H9 (cell line): ENCODE measurements around the gene GIPC1. TPM values are rescaled to one million over a fixed set of nuclear protein-coding genes. Genes with fewer than 3 reads are reported as not detected.

Experiments
- DNase-seq: peaks from one replicate; pipeline ENCODE4 v3.0.0-alpha.2; 2017
- H2AFZ ChIP-seq: one replicate; pipeline ENCODE4 v1.6.1; 2013; ENCODE audit warnings: mild to moderate bottlenecking, low read length, control low read depth, moderate library complexity
- H2AK5ac ChIP-seq: 2 replicates; pipeline ENCODE4 v1.6.1; 2013; ENCODE audit warnings: low read length, control low read depth, mixed read lengths; ENCODE audit not compliant: insufficient read length
- H2BK120ac ChIP-seq: one replicate; pipeline ENCODE4 v1.6.1; 2013; ENCODE audit warnings: low read depth, mild to moderate bottlenecking, low read length, control low read depth, inconsistent platforms; ENCODE audit not compliant: poor library complexity, severe bottlenecking
- H2BK12ac ChIP-seq: 2 replicates; pipeline ENCODE4 v1.6.1; 2013; ENCODE audit warnings: low read length, control low read depth, mixed read lengths, low read depth; ENCODE audit not compliant: insufficient read length
- H2BK15ac ChIP-seq: 2 replicates; pipeline ENCODE4 v1.6.1; 2013; ENCODE audit warnings: low read depth, low read length, control low read depth
- H2BK20ac ChIP-seq: one replicate; pipeline ENCODE4 v1.6.1; 2013; ENCODE audit warnings: low read depth, mild to moderate bottlenecking, low read length, control low read depth, inconsistent platforms; ENCODE audit not compliant: poor library complexity, severe bottlenecking
- H2BK5ac ChIP-seq: 2 replicates; pipeline ENCODE4 v1.6.1; 2013; ENCODE audit warnings: low read length, control low read depth, mixed read lengths; ENCODE audit not compliant: insufficient read length
- H3K14ac ChIP-seq: 2 replicates; pipeline ENCODE4 v1.6.1; 2013; ENCODE audit warnings: low read length, control low read depth; ENCODE audit not compliant: insufficient read depth
- H3K18ac ChIP-seq: 2 replicates; pipeline ENCODE4 v1.6.1; 2013; ENCODE audit warnings: low read depth, mild to moderate bottlenecking, mixed read lengths, low read length, control low read depth; ENCODE audit not compliant: insufficient read length
- H3K23ac ChIP-seq: 2 replicates; pipeline ENCODE4 v1.6.1; 2013; ENCODE audit warnings: low read length, control low read depth, mixed read lengths, low read depth; ENCODE audit not compliant: insufficient read length
- H3K23me2 ChIP-seq: 2 replicates; pipeline ENCODE4 v1.6.1; 2013; ENCODE audit warnings: low read depth, mild to moderate bottlenecking, mixed read lengths, low read length, control low read depth; ENCODE audit not compliant: insufficient read length, poor library complexity, severe bottlenecking
- H3K27ac ChIP-seq: 2 replicates; pipeline ENCODE4 v1.5.1; 2013; ENCODE audit warnings: low read length, control low read depth, mixed read lengths, low read depth; ENCODE audit not compliant: insufficient read length
- H3K27me3 ChIP-seq: 2 replicates; pipeline ENCODE4 v1.6.1; 2013; ENCODE audit warnings: low read length, control low read depth, inconsistent platforms; ENCODE audit not compliant: insufficient read depth
- H3K4ac ChIP-seq: 2 replicates; pipeline ENCODE4 v1.6.1; 2013; ENCODE audit warnings: low read depth, mild to moderate bottlenecking, control low read depth, inconsistent platforms, low read length, moderate library complexity
- H3K4me1 ChIP-seq: 2 replicates; pipeline ENCODE4 v1.6.1; 2013; ENCODE audit warnings: low read length, control low read depth, inconsistent platforms; ENCODE audit not compliant: insufficient read depth
- H3K4me2 ChIP-seq: 2 replicates; pipeline ENCODE4 v1.6.1; 2013; ENCODE audit warnings: low read length, control low read depth, mixed read lengths; ENCODE audit not compliant: insufficient read length, insufficient read depth
- H3K56ac ChIP-seq: 2 replicates; pipeline ENCODE4 v1.6.1; 2013; ENCODE audit warnings: low read depth, mild to moderate bottlenecking, mixed read lengths, low read length, control low read depth; ENCODE audit not compliant: insufficient read length
- H3K79me1 ChIP-seq: 2 replicates; pipeline ENCODE4 v1.6.1; 2013; ENCODE audit warnings: low read depth, mild to moderate bottlenecking, moderate library complexity, low read length, control low read depth, inconsistent platforms; ENCODE audit not compliant: insufficient read depth, poor library complexity, severe bottlenecking
- H3K79me2 ChIP-seq: 2 replicates; pipeline ENCODE4 v1.6.1; 2013; ENCODE audit warnings: low read length, control low read depth, inconsistent platforms; ENCODE audit not compliant: insufficient read depth
- H3K9ac ChIP-seq: 2 replicates; pipeline ENCODE4 v1.6.1; 2013; ENCODE audit warnings: low read length, control low read depth, mixed read lengths; ENCODE audit not compliant: insufficient read length; ENCODE audit errors: extremely low read depth
- H3K9me3 ChIP-seq: one replicate; pipeline ENCODE4 v1.6.1; 2013; ENCODE audit warnings: low read depth, low read length, inconsistent platforms; ENCODE audit not compliant: control insufficient read depth
- H3T11ph ChIP-seq: one replicate; pipeline ENCODE4 v1.6.1; 2013; ENCODE audit warnings: mild to moderate bottlenecking, low read length, control low read depth, inconsistent platforms
- H4K20me1 ChIP-seq: one replicate; pipeline ENCODE4 v1.6.1; 2013; ENCODE audit not compliant: control insufficient read depth, insufficient read length, insufficient read depth
- H4K5ac ChIP-seq: 2 replicates; pipeline ENCODE4 v1.6.1; 2013; ENCODE audit warnings: low read depth, mild to moderate bottlenecking, mixed read lengths, low read length, control low read depth; ENCODE audit not compliant: insufficient read length
- H4K8ac ChIP-seq: replicated peaks from 2 replicates; pipeline ENCODE4 v1.6.1; 2013; ENCODE audit warnings: low read length, control low read depth, mixed read lengths, low read depth; ENCODE audit not compliant: insufficient read length
- H4K91ac ChIP-seq: 2 replicates; pipeline ENCODE4 v1.6.1; 2013; ENCODE audit warnings: low read depth, mild to moderate bottlenecking, moderate library complexity, mixed read lengths, low read length, control low read depth; ENCODE audit not compliant: insufficient read length
- H3K27ac Mint-ChIP-seq, 3 experiments: 2 replicates in 2 of 3; 3 replicates in 1 of 3; pipeline ENCODE4 v1.8.0; 2020 to 2021; ENCODE audit warnings: mixed read lengths in 3 of 3, mild to moderate bottlenecking in 1 of 3, moderate library complexity in 1 of 3
- H3K27me3 Mint-ChIP-seq: 2 replicates; pipeline ENCODE4 v1.8.0; 2021; ENCODE audit warnings: low read depth, mild to moderate bottlenecking, moderate library complexity, mixed read lengths
- H3K36me3 Mint-ChIP-seq, 3 experiments: 2 replicates in 2 of 3; 3 replicates in 1 of 3; pipeline ENCODE4 v1.8.0; 2020 to 2021; ENCODE audit warnings: low read depth in 3 of 3, mixed read lengths in 3 of 3; ENCODE audit not compliant: insufficient read depth in 1 of 3
- H3K4me1 Mint-ChIP-seq, 2 experiments: 2 replicates each; pipeline ENCODE4 v1.8.0; 2020; ENCODE audit warnings: mixed read lengths in 2 of 2
- H3K4me3 Mint-ChIP-seq, 2 experiments: 2 replicates in 1 of 2; 3 replicates in 1 of 2; pipeline ENCODE4 v1.8.0; 2020 to 2021; ENCODE audit warnings: mild to moderate bottlenecking in 2 of 2, mixed read lengths in 2 of 2, moderate library complexity in 1 of 2
- H3K9me3 Mint-ChIP-seq, 2 experiments: 2 replicates in 1 of 2; 3 replicates in 1 of 2; pipeline ENCODE4 v1.8.0; 2020; ENCODE audit warnings: mild to moderate bottlenecking in 2 of 2, mixed read lengths in 2 of 2, moderate library complexity in 1 of 2
- WGBS: extraction: QIAGEN DNeasy Blood & Tissue Kit; methylation state at CpG from one replicate; pipeline ENCODE4 v1.1.7; 2013; ENCODE audit warnings: missing lambda C conversion rate, low lambda C conversion rate, mixed read lengths; ENCODE audit not compliant: insufficient read length; ENCODE audit errors: extremely low coverage; 5-methylcytosine and 5-hydroxymethylcytosine counted together
- total RNA-seq: library from RNA; stranded (reverse); gene quantifications from 2 replicates; pipeline ENCODE4 v1.2.1, GENCODE V29; 2021
- TF ChIP-seq, protein P1 (sequence below): fragments of 200-600 bp; sonication (generic); conservative IDR thresholded peaks from 3 replicates; pipeline ENCODE4 v1.8.0; 2021; ENCODE audit warnings: antibody characterized with exemption, mild to moderate bottlenecking

Gene GIPC1
- total RNA-seq, 1 experiment from 2014 or later, result 70.6 TPM

DNA sequence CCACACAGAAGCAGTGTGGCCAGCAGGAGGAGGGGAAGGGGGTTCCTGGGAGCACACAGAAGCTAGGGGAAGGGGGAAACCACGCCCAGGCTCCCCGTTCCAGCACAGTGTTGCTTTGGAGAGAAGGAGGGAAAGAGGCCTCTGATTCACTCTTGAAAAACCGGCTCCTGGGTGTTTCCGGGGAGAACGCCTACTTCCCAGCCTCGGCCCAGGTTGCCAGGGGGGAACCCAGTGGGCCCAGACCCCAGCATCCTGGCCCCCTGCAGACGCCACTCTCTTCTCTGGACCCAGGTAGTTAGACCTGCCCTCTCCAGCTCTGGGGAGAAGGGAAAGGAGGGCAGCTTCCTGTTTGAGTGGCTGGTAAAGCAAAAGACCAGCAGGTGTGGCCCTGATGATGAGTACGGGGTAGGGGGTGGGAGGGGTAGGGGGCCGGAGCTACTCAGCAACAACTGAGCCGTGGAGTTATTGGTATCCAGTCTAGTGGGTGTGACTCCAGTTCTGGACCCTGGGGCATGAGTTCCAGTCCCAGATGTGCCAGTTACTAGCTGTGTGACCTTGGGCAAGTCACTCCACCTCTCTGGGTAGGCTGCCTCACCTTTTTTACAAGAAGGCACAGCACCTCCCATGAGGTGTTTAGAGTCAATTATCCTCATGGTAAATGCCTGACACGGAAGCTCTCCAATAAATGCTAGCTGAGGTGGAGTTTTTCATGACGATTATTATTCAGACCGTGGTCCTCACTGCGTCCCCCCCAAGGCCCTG lies 836 bp downstream of the GIPC1 start:
- H2BK5ac ChIP-seq, result no peak overlapping the region
- no CpG with 5 or more reads among the region's 14 CpGs for WGBS

More for the DNA sequence above, 836 bp downstream of the GIPC1 start:
- no peak overlapping the region for H2AFZ ChIP-seq
- no peak overlapping the region for H2BK20ac ChIP-seq
- H3K56ac ChIP-seq, result no peak overlapping the region
- H3K9me3 Mint-ChIP-seq, result no peaks in the 10 kb centered on the region
- H2AK5ac ChIP-seq, result no peak overlapping the region
- H2BK12ac ChIP-seq, result no peak overlapping the region
- peaks cover 14 to 34% (median 24%) of the 10 kb centered on the region in 3 experiments for H3K36me3 Mint-ChIP-seq
- H3K27ac Mint-ChIP-seq, result peak overlapping the region; percentile 65 to 80 (median 70); a peak in 5 of 7 replicates
- no peak overlapping the region for H3K18ac ChIP-seq
- H4K20me1 ChIP-seq, result no peaks in the 10 kb centered on the region
- H3K4me3 Mint-ChIP-seq, result peak overlapping the region; percentile 87 to 94
- H3K4ac ChIP-seq, result no peak overlapping the region
- peaks cover 4% of the 10 kb centered on the region for H3K23me2 ChIP-seq
- TF ChIP-seq, protein P1, sequence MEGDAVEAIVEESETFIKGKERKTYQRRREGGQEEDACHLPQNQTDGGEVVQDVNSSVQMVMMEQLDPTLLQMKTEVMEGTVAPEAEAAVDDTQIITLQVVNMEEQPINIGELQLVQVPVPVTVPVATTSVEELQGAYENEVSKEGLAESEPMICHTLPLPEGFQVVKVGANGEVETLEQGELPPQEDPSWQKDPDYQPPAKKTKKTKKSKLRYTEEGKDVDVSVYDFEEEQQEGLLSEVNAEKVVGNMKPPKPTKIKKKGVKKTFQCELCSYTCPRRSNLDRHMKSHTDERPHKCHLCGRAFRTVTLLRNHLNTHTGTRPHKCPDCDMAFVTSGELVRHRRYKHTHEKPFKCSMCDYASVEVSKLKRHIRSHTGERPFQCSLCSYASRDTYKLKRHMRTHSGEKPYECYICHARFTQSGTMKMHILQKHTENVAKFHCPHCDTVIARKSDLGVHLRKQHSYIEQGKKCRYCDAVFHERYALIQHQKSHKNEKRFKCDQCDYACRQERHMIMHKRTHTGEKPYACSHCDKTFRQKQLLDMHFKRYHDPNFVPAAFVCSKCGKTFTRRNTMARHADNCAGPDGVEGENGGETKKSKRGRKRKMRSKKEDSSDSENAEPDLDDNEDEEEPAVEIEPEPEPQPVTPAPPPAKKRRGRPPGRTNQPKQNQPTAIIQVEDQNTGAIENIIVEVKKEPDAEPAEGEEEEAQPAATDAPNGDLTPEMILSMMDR, result no peak
- no peak overlapping the region for H2BK15ac ChIP-seq
- no peak overlapping the region for H4K8ac ChIP-seq
- H3K4me2 ChIP-seq, result peak overlapping the region; percentile 86
- no peak for DNase-seq
- H3K79me1 ChIP-seq, result peaks cover 3% of the 10 kb centered on the region
- no peak overlapping the region for H3K27ac ChIP-seq
- no peaks in the 10 kb centered on the region for H3K9me3 ChIP-seq
- peak overlapping the region; percentile 64 for H3K9ac ChIP-seq
- no peak overlapping the region for H3K23ac ChIP-seq
- no peak overlapping the region for H4K91ac ChIP-seq
- peaks cover 2% of the 10 kb centered on the region; the same call in 1 of the 2 replicates for H3K79me2 ChIP-seq
- no peak overlapping the region for H2BK120ac ChIP-seq
- H3K4me1 Mint-ChIP-seq, result peaks cover 22% of the 10 kb centered on the region in 2 experiments
- H3K14ac ChIP-seq, result peak overlapping the region; percentile 72; the same call in 1 of the 2 replicates
- no peaks in the 10 kb centered on the region; the same call in none of the 2 replicates for H3K27me3 Mint-ChIP-seq
- H3T11ph ChIP-seq, result no peak overlapping the region
- H4K5ac ChIP-seq, result no peak overlapping the region
- no peaks in the 10 kb centered on the region for H3K27me3 ChIP-seq
- peaks cover 4% of the 10 kb centered on the region; the same call in 1 of the 2 replicates for H3K4me1 ChIP-seq
